ENCODE data around the gene CLCN5. TPM values are rescaled to one million over a fixed set of nuclear protein-coding genes. Genes with fewer than 3 reads are reported as not detected.

Gene CLCN5
- total RNA-seq, 4 donors from 2014 or later, result 2.7 to 4.4 (median 3.6) TPM

DNA sequence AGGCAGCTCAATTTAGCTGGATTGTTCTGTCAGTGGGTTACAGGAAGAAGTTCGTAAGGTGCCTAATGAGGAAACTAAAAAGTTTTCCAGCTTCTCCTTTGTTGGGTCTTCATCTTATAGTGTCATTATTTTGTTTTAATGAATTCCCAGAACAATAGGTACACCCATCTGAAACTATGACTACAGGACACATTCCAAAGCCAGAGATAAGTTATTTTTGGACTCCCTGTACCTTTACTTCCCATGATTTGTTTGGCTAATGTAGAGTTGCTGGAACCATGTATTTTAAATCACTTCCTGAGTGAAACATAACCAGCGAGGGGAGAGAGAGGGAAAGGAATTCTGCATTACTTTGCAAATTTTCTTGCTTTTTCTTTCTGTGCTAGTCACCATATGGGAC lies 114.0 kb downstream of the CLCN5 start:
- Histone ChIP-seq H3K4me1 (peaks cover 0 to 6% (median 0%) of the 10 kb centered on the region in 4 donors), H3K27ac (replicated peaks in 1 of 4) (no peak overlapping the region), H3K9me3 (no peaks in the 10 kb centered on the region), H3K4me3 (no peak overlapping the region), H3K27me3 (no peaks in the 10 kb centered on the region), H3K36me3 (no peaks in the 10 kb centered on the region)
- TF ChIP-seq EP300 (IDR thresholded peaks at IDR 0.05) (no peak), POLR2A (IDR thresholded peaks at IDR 0.05; ENCODE audit: low read depth) (no peak), POLR2AphosphoS5 (IDR thresholded peaks at IDR 0.05) (no peak)
- TF ChIP-seq, protein P1, sequence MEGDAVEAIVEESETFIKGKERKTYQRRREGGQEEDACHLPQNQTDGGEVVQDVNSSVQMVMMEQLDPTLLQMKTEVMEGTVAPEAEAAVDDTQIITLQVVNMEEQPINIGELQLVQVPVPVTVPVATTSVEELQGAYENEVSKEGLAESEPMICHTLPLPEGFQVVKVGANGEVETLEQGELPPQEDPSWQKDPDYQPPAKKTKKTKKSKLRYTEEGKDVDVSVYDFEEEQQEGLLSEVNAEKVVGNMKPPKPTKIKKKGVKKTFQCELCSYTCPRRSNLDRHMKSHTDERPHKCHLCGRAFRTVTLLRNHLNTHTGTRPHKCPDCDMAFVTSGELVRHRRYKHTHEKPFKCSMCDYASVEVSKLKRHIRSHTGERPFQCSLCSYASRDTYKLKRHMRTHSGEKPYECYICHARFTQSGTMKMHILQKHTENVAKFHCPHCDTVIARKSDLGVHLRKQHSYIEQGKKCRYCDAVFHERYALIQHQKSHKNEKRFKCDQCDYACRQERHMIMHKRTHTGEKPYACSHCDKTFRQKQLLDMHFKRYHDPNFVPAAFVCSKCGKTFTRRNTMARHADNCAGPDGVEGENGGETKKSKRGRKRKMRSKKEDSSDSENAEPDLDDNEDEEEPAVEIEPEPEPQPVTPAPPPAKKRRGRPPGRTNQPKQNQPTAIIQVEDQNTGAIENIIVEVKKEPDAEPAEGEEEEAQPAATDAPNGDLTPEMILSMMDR (IDR thresholded peaks at IDR 0.05), result no peak
- DNase-seq (ENCODE audit: extremely low spot score), result no peak
- intact Hi-C loops (cut with DNase I), result no loop called here
- 31% methylated on average over 2 of the region's 2 CpGs for WGBS

DNA sequence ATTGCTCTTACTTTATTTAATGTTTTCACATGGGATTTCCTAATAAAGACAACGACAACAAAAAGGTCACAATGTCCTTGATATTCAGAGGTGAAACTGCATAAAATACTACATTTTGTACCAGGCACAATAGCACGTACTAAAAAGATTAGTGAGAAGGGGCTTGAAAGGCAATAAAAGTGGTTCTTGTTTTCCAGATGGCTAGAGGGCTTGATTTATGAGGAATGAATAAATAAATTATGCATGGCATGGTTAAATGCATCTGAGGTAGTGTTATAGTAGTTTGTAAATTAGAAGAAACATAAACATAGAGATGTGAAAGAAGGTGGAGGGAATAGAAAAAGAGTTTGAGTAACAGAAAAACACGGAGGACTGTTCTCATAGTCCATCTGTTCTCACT lies 123.4 kb downstream of the CLCN5 start:
- Histone ChIP-seq H3K36me3 (no peaks in the 10 kb centered on the region), H3K4me3 (no peak overlapping the region), H3K4me1 (no peaks in the 10 kb centered on the region), H3K9me3 (no peaks in the 10 kb centered on the region), H3K27ac (replicated peaks in 1 of 4) (no peak overlapping the region), H3K27me3 (no peaks in the 10 kb centered on the region)
- intact Hi-C loops (cut with DNase I), result no loop called here
- WGBS, result 71% methylated on average over 3 of the region's 3 CpGs
- DNase-seq (ENCODE audit: extremely low spot score), result no peak
- TF ChIP-seq, protein P1 (IDR thresholded peaks at IDR 0.05), result no peak
- no peak for TF ChIP-seq EP300 (IDR thresholded peaks at IDR 0.05)
- no peak for TF ChIP-seq POLR2A (IDR thresholded peaks at IDR 0.05; ENCODE audit: low read depth)
- TF ChIP-seq POLR2AphosphoS5 (IDR thresholded peaks at IDR 0.05), result no peak

DNA sequence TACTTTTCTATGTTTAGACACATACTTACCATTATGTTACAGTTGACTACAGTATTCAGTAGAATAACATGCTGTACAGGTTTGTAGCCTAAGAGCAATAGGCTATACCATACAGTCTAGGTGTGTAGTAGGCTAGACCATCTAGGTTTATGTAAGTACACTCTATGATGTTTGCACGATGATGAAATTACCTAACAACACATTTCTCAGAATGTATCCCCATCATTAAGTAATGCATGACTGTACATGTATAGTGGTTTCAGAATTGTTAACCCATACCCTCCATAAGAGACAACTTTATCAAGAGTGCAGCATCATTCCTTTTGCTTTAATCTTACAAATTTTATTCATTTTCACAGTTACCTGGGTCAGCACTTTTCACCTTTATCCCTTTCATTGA lies 126.8 kb downstream of the CLCN5 start:
- intact Hi-C loops (cut with DNase I), result no loop called here
- H3K4me3 ChIP-seq, result no peak overlapping the region
- no peaks in the 10 kb centered on the region for H3K36me3 ChIP-seq
- no peaks in the 10 kb centered on the region for H3K4me1 ChIP-seq
- WGBS, result 88% methylated on average over 1 of the region's 1 CpG
- TF ChIP-seq POLR2A (IDR thresholded peaks at IDR 0.05; ENCODE audit: low read depth) (no peak), POLR2AphosphoS5 (IDR thresholded peaks at IDR 0.05) (no peak), EP300 (IDR thresholded peaks at IDR 0.05) (no peak)
- TF ChIP-seq, protein P1 (IDR thresholded peaks at IDR 0.05), result no peak
- H3K27ac ChIP-seq (replicated peaks in 1 of 4), result no peak overlapping the region
- H3K27me3 ChIP-seq, result no peaks in the 10 kb centered on the region
- H3K9me3 ChIP-seq, result no peaks in the 10 kb centered on the region
- no peak for DNase-seq (ENCODE audit: extremely low spot score)

DNA sequence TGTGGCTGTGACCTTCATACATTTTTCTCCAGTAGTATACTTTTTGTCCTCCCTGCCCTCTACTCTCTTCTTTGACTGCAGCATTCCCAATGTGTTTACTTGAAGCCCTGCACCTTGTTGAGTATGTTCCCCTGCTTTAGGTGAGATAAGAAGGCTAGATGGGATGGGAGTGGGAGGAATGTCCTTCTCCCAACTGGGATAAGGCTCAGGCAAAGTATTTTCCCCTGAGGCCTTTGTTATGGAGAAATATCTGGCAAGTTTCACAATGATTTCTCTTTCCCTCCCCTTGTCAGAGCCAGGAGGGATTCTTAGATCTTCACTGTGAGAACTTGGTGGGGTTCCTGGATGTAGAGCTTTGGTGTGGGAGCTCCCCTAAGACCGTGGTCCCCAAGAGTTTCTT lies 131.8 kb downstream of the CLCN5 start:
- intact Hi-C loops (cut with DNase I), result no loop called here
- no peaks in the 10 kb centered on the region for H3K36me3 ChIP-seq
- H3K4me1 ChIP-seq, result no peaks in the 10 kb centered on the region
- no peak overlapping the region for H3K4me3 ChIP-seq
- no peak for DNase-seq (ENCODE audit: extremely low spot score)
- WGBS, result 53% methylated on average over 1 of the region's 1 CpG
- no peak overlapping the region for H3K27ac ChIP-seq (replicated peaks in 1 of 4)
- no peaks in the 10 kb centered on the region for H3K9me3 ChIP-seq
- TF ChIP-seq EP300 (IDR thresholded peaks at IDR 0.05) (no peak), POLR2AphosphoS5 (IDR thresholded peaks at IDR 0.05) (no peak), POLR2A (IDR thresholded peaks at IDR 0.05; ENCODE audit: low read depth) (no peak)
- TF ChIP-seq, protein P1 (IDR thresholded peaks at IDR 0.05), result no peak
- no peaks in the 10 kb centered on the region for H3K27me3 ChIP-seq

DNA sequence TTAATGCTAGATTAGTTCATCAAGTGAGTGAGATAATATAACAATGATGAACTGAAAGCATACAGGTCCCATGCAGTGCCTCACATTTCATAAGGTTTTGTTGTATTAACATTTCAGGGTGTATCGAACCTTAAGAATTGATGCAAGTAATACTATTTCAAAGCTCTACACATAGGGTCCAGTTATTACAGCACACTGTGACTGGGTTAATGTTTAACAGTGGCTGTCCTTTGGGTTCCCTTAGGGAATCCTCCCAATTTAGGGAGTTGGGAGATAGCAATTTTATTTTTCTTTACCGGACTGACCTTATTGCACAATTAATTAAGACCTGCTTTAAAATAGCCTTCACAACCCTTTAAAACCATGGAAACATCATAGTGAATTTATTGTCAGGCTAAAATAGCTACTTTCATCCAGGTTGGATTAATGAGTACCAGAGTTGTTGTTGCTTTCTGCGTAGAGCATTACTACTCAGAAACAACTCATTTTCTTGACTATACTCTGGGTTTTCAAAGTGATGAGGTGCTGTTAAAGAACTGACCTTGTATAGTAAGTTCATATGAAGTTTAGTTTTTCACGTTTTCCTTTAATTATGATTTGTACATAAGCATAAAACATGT lies 144.0 kb downstream of the CLCN5 start:
- intact Hi-C loops (cut with DNase I), result no loop called here
- H3K4me1 ChIP-seq, result no peaks in the 10 kb centered on the region
- 66% methylated on average over 4 of the region's 4 CpGs for WGBS
- H3K27me3 ChIP-seq, result no peaks in the 10 kb centered on the region
- DNase-seq (ENCODE audit: extremely low spot score), result no peak
- TF ChIP-seq EP300 (IDR thresholded peaks at IDR 0.05), result no peak
- TF ChIP-seq POLR2AphosphoS5 (IDR thresholded peaks at IDR 0.05), result no peak
- no peak for TF ChIP-seq POLR2A (IDR thresholded peaks at IDR 0.05; ENCODE audit: low read depth)
- TF ChIP-seq, protein P1 (IDR thresholded peaks at IDR 0.05), result no peak
- no peaks in the 10 kb centered on the region for H3K9me3 ChIP-seq
- no peak overlapping the region for H3K27ac ChIP-seq (replicated peaks in 1 of 4)
- no peaks in the 10 kb centered on the region for H3K36me3 ChIP-seq
- H3K4me3 ChIP-seq, result no peak overlapping the region

All from esophagus muscularis mucosa (tissue), 4 donors.